Heart left ventricle (tissue), 13 donors: Measurements from ENCODE around the gene PREPL.

Source experiments
- CTCF ChIP-seq, 12 donors: fragments of 200-600 bp; sonication (generic) in 4 of 12; IDR thresholded peaks; one replicate each; pipeline versions ENCODE4 v1.5.0 to v1.8.0; 2018 to 2022; ENCODE audit warnings: antibody characterized with exemption in 12 of 12, mild to moderate bottlenecking in 5 of 12
- POLR2A ChIP-seq, 2 donors: fragments of 450-650 bp; IDR thresholded peaks; one replicate each; pipeline ENCODE4 v1.6.1; 2017; ENCODE audit warnings: antibody characterized with exemption in 2 of 2, mild to moderate bottlenecking in 2 of 2, moderate library complexity in 2 of 2
- donor health status: ischemic (EF 13 %, LVEDD 7.1; RV severe dilation, severe dysfunction).
- donor health status: DM: no; HTN: yes; CAD: no.
- donor health status: DM: no; HTN: no; CAD: no.
- donor health status: ischemic (EF 25% LVEDD 6.9; RV normal size, moderate dysfunction).
- donor health status: ischemic (EF 25% LVEDD 5.7; RV mildly dilated, moderate dysfunction).
- donor health status: ischemic (EF 35%, LVEDD 5.7; RV mildly dilated, moderate dysfunction).
- donor health status: nonischemic (EF 11% LVEDD 7.7; RV severe dilation, severe dysfunction).
- donor health status: DM: yes; HTN: yes; CAD: no.
- donor health status: PGD.
- donor health status: ischemic (EF 29% LVEDD 5.4; RV normal size, mild dysfunction).
- donor health status: nonischemic (EF 23%, LVEDD 6.1; RV moderate dilation, normal function).

DNA sequence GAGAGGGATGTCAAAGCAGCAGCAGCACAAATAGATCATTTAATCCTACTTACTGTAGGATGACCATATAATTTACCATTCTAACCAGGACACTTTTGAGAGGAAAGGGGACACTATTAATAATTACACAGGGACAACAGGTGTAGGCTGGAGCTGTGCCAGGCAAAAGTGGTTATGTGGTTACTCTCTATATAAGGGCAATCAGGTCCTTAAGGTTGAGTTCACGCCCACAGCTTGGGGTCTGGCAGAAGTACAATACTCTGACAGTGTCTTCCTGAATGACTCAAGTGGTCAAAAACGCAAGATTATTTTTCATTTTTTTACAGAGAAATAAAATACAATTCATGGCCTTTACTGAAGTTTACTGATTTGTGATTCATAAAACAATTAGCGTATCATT is 2.8 kb downstream of the PREPL start:
- TF ChIP-seq CTCF (IDR thresholded peaks at IDR 0.05) (no peak), POLR2A (IDR thresholded peaks at IDR 0.05) (no peak)
